Fibroblast of the aortic adventitia (primary cell): ENCODE data around the gene HLA-F. TPM values are rescaled to one million over a fixed set of nuclear protein-coding genes. Genes with fewer than 3 reads are reported as not detected.

Experiments
- DNase-seq: peaks from one replicate; pipeline ENCODE4 v3.0.0-alpha.2; 2010; ENCODE audit warnings: low read depth
- H3K4me3 ChIP-seq: 2 replicates; pipeline ENCODE4 v1.5.1; 2011; ENCODE audit warnings: low read depth, mild to moderate bottlenecking, control low read depth, low read length, moderate library complexity
- CTCF ChIP-seq: IDR thresholded peaks from 2 replicates; pipeline ENCODE4 v1.5.1; 2011; ENCODE audit warnings: mild to moderate bottlenecking, low read length, control low read depth, inconsistent platforms; ENCODE audit not compliant: insufficient read depth
- total RNA-seq: library from RNA; depleted of rRNA; stranded (reverse); fragments of >200 nt; gene quantifications from 2 replicates; pipeline ENCODE4 v1.2.3, GENCODE V29; 2012; ENCODE audit warnings: low replicate concordance

HLA-F gene
- total RNA-seq, 1 donor: 1.1 TPM

GRCh38 chr6:29705389-29706231 lies 17.6 kb upstream of the HLA-F start:
- TF ChIP-seq CTCF: peak; percentile 66
- H3K4me3 ChIP-seq: no peak overlapping the region
- peak; percentile 71 for DNase-seq

GRCh38 chr6:29708432-29709179 lies 14.6 kb upstream of the HLA-F start:
- no peak for DNase-seq
- no peak for TF ChIP-seq CTCF
- H3K4me3 ChIP-seq: no peak overlapping the region

DNA sequence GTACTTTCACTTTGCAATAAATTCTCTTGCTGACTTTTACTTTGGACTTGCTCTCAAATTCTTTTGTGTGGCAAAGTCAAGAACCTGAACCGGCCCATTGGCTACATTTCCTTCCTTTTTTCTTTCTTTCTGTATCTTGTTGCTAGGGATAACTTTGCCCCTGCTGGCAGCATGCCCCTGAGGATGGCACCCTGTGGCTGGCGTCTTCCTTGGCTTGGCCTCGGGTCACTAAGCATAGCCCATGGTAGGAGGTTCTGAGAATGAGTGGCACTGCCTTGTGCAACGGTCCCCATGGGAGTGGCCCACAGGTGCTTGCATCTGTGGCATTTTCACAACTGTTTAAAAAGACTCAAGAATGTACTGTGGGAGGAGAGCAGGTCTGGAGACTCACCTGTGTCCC lies 14.0 kb upstream of the HLA-F start:
- H3K4me3 ChIP-seq: no peak overlapping the region
- no peak for TF ChIP-seq CTCF
- no peak for DNase-seq

DNA sequence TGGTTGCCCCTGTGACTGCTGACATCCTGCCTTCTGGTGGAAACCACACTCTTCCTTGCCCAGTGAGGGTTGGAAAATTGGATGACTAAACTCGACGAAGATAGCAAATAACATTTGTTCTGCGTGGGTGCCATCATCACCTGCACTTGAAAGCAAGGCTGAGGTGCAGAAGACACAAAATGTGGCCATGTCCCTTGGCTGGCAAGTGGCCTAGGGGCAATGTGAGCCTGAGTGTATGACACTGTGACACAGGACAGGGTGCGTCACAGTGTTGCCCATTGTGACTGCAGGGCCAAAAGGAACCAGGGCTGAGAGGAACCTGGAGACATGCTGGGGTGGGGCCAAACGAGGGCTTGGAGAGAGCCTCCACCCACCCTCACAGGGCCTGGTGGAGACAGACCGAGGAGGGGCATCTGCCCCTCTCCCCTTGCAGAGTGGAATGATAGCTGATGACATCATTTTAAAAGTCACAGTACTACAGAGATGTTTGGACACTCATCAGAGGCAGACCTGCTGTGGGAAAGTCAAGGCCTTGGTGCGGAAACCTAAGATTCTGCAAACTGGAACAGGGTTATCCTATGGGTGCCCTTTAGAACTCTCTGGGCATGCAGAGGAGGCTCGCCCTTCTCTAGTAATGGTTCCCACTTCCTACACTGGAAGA lies 12.8 kb upstream of the HLA-F start:
- no peak for TF ChIP-seq CTCF
- DNase-seq: no peak
- H3K4me3 ChIP-seq: no peak overlapping the region

- no peak for DNase-seq
- H3K4me3 ChIP-seq: no peak overlapping the region
- no peak for TF ChIP-seq CTCF
Observed at GRCh38 chr6:29720863-29721262, 2.4 kb upstream of the HLA-F start.

- peak overlapping the region; percentile 79 for H3K4me3 ChIP-seq
- no peak for TF ChIP-seq CTCF
- DNase-seq: no peak
Observed at GRCh38 chr6:29723666-29724588, 693 bp downstream of the HLA-F start.
